GM21825 (cell line): ENCODE data around the gene ATG101.

Source experiments
- ATAC-seq: cut with Tn5 transposase; IDR thresholded peaks from one replicate; pipeline ENCODE4 v1.9.1; 2021; ENCODE audit warnings: mild to moderate bottlenecking, moderate library complexity; ENCODE audit not compliant: unreplicated experiment

Gene ATG101

DNA sequence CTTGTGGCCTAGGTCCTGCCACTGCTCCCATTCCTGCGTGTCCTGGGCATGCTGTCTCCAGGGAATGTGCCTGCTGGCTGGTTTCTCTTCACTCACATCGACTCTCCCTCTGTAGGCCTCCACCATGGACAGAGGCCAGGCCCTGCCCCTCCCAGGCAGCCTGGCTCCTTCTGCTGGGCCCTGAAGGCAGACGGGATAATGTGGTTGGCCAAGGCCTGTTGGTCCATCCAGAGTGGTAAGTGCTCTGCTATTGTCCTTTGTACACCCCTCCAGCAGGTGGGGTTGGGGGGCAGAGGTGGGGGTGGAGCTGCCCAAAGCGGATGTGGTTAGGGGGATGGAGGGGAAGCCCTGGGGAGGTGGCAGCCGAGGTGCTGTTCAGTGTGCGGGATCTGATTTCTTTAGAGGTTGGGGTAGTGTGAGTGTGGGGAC, 28.1 kb upstream of the ATG101 start:
- no peak for ATAC-seq

DNA sequence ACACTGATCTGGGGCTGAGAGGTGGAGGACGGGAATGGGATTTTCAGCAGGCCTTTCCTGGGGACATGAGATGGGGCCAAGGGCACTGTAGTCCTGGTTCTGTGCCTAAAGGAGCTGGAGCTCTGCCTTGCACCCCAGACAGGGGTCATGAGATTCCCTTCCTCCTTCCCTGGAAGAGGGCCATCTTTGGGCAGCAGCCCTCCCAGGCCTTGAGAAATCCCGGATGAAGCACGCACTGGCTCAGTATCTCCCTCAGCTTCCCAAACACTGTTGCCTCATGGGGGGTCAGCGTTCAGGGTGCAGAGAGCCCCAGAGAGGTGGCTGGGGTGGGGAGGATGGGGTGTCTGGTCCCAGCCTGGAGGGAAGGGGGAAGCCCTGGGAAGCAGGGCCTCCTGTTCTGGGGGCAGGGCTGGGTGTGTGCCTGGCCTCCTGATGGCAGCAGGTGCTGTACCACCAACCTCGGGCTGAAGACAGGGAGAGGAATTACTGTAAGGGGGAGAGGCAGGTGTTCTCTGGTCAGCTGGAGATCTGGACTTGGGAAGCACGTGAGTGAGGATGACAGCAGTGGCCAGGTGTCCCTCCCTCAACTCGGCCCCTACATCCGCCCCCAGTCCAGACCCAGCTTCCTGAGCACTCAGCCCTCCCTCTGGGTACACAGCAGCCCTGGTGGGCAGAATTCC, 26.9 kb upstream of the ATG101 start:
- ATAC-seq = no peak

DNA sequence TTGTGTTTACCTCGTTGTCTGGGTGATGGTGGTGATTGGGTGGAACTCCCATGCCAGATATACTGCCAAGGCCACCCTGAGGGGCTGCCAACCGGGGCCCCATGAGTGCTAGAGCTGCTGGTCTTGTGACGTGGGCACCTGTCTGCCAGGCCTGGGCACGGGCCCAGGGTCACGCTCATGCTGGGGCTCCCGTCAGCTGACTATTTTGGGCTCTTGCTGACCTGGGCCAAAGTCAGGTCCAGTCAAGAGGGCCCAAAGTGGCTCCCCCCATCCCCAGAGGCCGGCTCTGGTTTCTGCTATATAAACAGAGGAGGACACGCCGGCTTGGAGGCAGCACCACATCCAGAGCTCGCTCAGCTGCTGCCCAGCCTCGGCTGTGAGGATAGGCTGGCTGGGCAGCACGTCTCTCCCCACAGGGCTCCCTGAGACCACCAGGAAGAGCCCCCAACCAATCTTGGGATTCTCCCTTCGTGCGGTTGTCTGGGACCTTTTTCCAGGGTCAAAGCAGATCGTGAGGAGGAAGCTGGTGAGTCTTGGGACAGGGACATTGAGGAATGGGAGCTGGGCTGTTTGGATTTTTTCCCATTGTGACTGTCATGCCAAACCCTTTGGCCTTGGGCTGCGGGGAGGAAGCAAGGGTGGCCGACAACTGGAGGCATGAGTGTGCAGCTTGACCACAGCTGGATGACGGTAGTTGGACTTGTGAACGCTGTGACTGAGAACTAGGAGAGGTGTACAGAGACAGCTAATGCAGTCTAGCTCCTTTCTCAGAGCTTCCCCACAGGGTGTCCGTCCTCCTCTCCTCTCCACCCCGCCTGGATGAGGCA, 26.2 kb upstream of the ATG101 start:
- no peak for ATAC-seq

DNA sequence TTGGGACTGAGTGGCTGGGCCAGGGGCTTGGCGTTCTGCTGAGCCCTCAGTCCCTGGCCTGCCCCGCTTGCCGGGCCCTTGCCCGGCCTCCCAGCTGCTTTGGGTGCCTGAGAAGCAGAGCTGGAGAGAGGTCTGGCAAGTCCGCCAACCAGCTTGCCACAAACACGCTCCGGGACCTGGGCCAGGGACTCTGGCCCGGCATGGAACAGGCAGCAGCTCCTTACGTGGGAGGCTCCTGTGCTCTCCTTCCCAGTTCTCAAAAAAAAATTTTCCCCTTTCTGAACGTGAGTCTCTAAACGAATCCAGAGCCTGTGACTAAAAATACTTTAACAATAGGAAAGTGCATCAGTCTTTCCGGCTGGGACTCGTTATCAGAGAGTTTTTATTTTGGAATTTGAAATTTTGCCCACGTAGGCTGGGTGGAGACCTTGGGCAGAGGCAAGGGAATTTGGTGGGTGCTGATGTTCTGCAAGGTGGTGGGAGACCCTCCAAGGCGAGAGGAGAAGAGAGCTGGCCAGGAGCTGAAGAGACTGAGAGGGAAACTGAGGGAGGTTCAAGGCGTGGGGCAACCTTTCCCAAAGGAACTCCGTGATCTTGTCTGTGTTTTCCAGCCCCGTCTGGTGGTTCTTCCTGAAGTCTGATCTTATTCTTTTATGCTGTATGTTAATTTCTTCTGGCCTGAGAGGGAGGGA, 25.3 kb upstream of the ATG101 start:
- ATAC-seq = no peak

DNA sequence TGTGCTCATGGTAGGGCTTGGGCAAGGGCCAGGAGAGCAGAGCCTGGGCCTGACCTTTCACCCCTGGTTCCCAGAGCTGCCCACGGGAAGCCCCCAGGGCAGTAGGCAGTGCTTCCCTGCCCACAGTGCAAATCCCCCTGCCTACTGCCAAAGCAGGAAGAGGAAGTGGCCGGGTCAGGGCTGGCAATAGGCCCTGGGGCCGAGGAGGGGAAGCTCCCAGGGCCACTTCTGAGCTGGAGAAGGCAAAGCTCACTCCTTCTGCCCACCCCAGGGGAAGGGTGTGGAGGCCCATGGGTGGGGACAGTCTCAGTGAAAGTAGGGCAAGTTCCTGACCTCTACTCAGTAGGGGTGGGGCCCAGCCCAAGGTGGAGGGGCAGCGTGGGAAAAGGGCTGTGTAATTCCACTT, 24.0 kb upstream of the ATG101 start:
- no peak for ATAC-seq

DNA sequence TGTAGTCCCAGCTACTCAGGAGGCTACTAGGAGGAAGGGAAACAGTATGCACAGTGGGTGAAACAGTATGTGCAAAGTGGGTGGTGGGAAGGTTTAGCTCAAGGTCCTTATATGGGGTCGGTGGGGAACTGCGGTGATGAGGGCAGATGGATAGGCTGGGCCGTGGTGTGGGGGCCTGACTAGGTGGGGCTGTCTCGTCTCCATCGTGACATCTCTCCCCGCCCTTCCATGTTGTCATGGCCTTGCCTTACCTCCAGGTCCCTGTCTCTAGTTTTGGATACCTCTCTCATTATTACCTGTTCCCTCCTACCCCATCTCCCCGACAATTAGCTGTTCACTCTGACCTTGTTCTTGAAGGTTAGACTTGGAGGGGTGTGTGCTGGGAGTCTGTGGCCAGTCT, 22.9 kb upstream of the ATG101 start:
- ATAC-seq = no peak

DNA sequence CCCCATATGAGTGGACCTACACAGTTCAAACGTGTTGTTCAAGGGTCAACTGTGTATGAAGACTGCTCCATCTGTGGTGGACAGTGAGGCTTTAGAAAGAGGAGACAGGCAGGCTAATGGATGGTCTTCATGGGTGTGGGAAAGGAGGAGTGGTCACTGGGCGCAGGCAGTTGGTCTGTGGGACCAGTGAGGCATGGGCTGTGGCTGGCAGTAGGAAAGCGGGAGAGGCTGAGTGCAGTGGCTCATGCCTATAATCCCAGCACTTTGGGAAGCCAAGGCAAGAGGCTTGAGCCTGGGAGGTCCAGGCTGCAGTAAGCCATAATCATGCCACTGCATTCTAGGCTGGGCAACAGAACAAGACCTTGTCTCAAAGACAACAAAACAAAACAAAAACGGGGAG, 20.5 kb upstream of the ATG101 start:
- ATAC-seq = no peak

DNA sequence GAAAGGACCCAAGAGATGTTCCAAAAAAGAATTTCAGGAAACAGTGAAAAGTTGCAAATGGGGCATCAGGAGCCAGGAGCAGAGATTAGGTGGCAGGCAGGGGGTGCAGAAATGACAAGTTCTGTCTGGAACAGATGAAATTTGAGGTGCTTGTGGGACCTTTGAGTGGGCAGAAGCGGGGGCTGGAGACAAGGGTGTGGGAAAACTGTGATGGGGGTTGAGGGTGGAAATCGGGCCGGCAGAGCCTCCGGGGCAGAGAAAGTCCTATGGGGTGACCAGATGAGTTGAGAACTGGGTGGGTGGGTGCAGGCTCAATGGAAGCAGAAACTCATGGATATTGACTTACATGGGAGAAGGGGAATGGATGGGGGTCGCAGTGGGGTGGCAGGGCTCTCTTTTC, 20.1 kb upstream of the ATG101 start:
- no peak for ATAC-seq

DNA sequence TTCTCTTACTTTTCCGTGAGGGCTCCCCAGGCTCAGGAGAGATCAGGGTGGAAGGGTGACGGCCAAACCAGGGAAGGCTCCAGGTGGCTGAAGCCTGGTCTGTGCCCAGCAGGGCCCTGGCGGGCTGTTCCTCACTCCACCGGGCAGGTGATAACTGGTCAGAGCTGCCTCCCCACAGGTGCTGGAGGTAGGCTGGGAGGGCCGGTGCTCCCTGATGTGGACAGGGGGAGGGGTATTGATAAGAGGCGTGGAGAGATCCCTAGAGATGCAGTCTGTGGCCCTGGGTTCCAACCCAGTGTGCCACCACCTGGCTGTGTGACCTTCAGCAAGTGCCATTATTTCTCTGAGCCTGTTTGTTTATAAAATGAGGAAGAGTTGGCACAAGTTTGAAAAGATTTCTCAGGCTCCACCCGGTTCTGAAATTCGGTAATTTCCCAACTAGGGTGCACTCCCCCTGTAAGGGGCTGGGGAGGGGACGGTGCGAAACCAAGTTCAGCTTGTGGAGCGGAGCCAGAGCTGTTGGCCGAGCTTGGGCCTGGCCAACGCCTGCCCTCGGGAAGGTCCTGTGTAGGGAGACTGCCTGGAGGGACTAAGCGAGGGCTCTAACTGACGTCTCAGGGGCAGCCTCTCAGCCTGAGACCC, 19.5 kb upstream of the ATG101 start:
- ATAC-seq = no peak

DNA sequence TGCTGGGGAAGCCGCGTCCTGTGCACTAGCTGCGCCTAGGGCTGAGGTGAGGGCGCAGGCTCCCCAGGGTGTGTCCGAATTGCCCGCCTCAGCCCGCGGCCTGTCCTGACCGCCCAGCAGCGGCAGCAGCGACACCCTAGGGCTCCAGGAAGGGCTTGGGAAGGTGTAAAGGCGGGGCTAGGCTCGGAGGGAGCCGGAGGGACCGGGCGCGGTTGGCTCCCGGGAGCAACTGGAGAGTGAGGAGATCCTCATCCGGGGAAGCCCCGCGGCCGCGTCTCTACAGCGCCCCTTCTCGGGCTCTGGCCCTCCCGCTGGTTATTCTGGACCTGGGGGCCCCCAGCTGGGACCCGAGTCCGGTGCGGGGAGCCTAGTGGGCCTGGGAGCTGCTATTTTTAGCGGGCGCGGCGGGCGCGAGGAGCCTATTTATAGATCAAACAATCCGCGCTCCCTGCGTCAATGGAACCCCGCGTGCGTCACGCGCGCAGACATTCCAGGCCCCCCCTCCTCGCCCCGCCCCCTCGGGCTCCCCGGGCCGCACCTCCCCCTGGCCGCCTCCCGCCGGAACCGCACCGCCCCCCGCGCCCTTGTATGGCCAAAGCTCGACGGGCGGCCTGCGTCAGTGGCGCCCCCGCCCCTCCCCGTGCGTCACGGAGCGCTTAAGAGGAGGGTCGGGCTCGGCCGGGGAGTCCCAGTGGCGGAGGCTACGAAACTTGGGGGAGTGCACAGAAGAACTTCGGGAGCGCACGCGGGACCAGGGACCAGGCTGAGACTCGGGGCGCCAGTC, 18.8 kb upstream of the ATG101 start, which contains the start of gene NR4A1:
TSS of gene NR4A1 (plus strand) at position 685 of the 784 bp plus-strand sequence. CDS start 2,887 bp downstream, outside the sequence.
- ATAC-seq = peak; percentile 82

DNA sequence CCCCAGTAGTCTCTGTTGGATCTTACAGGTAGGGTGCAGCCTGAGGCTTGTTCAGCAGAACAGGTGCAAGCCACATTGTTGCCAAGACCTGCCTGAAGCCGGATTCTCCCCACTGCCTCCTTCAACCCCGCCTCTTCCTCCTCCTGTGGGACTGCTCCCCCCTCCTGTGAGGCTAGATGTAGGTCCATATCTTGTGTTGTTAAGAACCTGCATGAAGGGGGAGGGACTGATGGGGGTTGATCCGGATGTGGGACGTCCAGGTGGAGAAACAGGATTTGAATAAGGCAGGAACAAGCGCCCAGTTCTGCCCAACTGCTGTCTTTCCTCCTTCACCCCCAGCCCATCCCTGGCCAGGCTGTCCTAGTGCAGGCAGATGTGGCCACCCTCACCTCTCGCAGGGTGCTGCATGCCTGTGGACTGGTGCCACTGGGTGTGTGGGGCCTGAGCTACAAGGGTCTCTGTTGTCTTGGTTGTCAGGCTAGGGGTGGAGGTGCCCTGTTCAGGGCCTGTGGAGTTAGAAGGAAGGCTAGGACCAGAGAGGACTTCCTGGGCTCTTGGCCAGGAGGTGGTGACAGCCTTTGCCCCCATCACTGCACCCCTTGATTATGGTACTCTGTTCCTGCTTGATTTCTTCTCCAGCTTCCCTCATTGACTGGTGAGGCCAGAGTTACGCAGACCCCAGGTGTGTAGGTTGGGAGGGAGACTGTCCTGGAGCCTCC, 17.2 kb upstream of the ATG101 start:
- ATAC-seq = no peak

DNA sequence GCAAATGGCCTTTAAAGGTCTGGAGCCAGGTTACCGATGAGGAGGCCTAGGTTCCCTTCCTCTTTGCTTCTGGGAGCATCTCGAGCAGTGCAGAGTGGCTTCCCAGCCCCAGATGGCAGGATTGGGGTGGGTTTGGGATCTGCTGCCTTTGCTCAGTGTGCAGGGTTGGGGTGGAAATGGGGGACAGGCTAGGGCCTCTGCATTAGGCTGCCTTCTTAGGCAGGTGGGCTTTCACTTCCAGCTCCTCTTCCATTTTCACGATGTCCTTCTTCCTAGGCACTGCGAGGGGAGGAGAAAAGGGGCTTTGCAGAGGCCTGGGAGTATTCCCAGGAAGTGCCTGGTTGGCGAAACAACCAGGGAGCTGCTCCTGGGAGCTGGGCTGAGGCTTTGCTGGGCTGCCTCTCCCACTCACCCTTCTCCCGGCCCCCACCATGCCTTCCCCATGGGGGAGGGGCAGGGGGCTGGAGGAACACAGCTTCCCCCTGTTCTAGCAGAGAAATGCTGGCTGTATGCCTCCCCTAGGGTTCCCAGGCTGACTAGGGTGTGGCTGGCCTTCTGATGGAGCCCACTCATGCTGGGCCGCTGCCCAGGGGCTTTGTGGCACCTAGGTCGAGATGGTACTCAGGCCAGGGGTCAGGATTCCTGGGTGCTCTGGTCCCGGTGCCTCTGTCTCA, 16.1 kb upstream of the ATG101 start:
- ATAC-seq = no peak

DNA sequence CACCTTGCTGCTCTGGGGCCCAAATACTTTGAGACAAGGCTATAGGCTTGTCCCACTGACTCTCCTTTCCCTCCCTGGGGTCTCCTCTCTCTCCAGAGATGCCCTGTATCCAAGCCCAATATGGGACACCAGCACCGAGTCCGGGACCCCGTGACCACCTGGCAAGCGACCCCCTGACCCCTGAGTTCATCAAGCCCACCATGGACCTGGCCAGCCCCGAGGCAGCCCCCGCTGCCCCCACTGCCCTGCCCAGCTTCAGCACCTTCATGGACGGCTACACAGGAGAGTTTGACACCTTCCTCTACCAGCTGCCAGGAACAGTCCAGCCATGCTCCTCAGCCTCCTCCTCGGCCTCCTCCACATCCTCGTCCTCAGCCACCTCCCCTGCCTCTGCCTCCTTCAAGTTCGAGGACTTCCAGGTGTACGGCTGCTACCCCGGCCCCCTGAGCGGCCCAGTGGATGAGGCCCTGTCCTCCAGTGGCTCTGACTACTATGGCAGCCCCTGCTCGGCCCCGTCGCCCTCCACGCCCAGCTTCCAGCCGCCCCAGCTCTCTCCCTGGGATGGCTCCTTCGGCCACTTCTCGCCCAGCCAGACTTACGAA, 15.4 kb upstream of the ATG101 start:
- ATAC-seq = no peak

DNA sequence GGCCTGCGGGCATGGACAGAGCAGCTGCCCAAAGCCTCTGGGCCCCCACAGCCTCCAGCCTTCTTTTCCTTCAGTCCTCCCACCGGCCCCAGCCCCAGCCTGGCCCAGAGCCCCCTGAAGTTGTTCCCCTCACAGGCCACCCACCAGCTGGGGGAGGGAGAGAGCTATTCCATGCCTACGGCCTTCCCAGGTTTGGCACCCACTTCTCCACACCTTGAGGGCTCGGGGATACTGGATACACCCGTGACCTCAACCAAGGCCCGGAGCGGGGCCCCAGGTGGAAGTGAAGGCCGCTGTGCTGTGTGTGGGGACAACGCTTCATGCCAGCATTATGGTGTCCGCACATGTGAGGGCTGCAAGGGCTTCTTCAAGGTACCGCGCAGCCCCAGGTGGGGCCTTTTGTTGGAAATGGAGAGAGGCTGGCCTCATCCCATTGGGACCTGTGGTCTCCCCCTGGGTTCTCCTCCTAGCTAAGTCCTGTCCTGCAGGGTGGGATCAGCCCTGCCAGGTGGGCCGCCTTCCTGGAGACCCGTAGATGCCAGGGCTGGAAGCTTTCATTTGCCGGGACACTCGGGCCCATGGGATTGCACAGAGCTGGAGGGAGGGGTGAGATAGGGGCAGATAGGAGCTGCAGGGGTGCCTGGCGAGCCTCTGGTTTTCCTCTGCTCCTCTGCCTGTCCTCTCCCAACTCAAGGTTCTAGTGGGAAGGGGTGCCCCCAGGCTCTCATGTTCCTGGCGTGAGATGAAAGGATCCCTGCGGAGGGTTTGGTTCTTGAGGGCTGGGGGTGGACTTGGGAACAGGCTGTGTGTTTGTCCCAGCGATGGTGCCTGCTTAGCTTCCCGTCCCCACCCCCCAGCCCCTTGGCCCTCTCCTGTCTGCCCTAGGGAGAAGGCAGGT, 14.7 kb upstream of the ATG101 start:
- ATAC-seq = no peak

DNA sequence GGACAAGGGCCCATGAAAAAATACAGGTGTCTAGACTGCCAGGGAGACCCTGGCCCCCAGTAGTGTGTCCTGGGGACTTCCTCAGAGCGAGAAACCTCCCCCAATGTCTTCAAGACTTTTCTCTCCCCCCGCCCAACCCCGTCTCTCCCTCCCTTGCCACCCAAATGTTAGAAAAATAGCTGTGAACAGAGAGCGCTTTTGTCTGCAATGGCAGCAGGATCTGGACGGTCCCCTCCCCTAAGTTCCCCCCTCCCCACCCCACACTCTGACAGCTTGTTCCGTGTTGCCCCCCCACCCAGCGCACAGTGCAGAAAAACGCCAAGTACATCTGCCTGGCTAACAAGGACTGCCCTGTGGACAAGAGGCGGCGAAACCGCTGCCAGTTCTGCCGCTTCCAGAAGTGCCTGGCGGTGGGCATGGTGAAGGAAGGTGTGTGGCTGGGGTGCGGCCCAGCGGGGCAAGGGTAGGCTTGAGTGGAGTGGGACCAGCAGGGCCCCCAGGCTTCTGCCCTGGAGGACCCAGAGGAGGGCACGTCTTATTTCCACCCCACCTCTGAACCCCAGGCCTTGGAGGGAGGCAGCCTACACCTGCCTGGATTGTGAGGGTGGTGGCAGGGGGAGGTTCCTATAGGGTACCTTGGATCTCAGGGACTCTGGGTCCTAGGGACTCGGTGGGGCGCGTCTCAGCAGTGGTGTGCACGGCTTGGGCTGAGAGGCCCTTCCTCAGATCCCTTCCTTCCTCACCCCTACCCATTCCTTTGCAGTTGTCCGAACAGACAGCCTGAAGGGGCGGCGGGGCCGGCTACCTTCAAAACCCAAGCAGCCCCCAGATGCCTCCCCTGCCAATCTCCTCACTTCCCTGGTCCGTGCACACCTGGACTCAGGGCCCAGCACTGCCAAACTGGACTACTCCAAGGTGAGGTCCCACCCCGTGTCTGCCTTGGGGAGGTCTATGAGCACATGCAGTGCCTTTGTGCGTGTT, 13.8 kb upstream of the ATG101 start:
- ATAC-seq = no peak

DNA sequence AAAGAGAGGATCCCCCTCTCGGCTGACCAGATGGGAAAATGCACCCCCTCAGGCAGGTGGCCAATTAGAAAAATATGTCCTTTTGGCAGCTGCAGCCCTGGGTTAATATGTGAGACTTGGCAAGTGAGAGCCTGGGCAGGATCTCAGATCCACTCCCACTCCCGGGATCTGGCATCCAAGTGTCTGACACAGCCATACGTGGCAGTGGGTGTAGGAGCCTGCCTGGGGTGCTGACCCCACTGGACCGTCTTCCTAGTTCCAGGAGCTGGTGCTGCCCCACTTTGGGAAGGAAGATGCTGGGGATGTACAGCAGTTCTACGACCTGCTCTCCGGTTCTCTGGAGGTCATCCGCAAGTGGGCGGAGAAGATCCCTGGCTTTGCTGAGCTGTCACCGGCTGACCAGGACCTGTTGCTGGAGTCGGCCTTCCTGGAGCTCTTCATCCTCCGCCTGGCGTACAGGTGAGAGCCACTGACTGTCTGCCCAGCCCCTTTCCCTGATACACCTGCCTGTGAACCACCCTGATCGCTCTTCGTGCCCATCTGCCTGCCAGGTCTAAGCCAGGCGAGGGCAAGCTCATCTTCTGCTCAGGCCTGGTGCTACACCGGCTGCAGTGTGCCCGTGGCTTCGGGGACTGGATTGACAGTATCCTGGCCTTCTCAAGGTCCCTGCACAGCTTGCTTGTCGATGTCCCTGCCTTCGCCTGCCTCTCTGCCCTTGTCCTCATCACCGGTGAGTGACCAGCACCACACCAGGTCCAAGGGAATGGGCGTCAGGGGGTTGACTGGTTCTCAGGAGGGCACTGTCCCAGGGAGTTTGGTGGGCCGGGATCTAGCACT, 12.8 kb upstream of the ATG101 start:
- ATAC-seq = no peak
